AG10803 (cell line): ENCODE measurements around the gene APLP2.
A peak's percentile ranks its signal among the peaks of the same experiment; 100 is the strongest.

Experiments used
- DNase-seq: peaks from one replicate; pipeline ENCODE4 v3.0.0; 2010; ENCODE audit warnings: low read depth
- H3K4me3 ChIP-seq: 2 replicates; pipeline ENCODE4 v1.5.1; 2011; ENCODE audit warnings: mild to moderate bottlenecking, low read length, control low read depth
- TF ChIP-seq, protein P1 (sequence below): conservative IDR thresholded peaks from 2 replicates; pipeline ENCODE4 v1.5.1; 2011; ENCODE audit warnings: mild to moderate bottlenecking, low read length, control low read depth, inconsistent platforms

The APLP2 gene

GRCh38 chr11:130160498-130161155 lies 90.9 kb downstream of the APLP2 start:
- H3K4me3 ChIP-seq, result no peak overlapping the region
- TF ChIP-seq, protein P1, sequence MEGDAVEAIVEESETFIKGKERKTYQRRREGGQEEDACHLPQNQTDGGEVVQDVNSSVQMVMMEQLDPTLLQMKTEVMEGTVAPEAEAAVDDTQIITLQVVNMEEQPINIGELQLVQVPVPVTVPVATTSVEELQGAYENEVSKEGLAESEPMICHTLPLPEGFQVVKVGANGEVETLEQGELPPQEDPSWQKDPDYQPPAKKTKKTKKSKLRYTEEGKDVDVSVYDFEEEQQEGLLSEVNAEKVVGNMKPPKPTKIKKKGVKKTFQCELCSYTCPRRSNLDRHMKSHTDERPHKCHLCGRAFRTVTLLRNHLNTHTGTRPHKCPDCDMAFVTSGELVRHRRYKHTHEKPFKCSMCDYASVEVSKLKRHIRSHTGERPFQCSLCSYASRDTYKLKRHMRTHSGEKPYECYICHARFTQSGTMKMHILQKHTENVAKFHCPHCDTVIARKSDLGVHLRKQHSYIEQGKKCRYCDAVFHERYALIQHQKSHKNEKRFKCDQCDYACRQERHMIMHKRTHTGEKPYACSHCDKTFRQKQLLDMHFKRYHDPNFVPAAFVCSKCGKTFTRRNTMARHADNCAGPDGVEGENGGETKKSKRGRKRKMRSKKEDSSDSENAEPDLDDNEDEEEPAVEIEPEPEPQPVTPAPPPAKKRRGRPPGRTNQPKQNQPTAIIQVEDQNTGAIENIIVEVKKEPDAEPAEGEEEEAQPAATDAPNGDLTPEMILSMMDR, result no peak
- no peak for DNase-seq

DNA sequence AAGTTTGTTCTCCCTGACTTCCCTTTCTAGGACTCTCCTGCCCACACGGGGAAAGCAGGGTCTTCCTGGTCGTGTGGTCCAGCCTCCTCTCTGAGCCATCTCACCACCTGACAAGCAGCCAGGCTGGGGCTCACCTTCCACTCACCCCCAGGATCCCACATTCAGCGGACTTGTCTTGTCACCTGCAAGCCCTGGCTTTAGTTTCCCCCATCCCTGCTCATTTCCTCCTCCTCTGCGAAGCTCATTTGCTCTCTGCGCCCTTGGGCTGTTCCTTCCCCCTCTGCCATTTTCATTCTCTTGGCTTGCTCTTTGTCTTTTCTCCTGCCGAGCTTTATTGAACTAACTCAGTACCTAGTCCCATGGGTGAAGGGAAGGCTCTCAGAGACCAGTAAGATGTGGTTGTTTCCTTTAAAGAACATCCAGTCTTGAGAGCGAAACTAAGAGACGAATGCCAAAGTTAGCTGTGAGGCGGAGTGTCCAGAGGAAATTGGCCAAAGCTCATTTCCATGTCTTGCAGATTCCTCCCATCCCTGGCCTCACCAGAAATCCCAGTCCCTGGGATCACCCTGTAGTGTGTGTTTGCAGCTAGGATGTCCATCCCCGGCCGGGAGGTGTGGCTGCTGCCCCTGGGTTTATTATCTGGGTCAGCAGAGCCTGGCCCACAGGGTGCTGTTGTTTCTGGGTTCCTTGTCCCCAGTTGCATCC lies 91.9 kb downstream of the APLP2 start:
- TF ChIP-seq, protein P1, result no peak
- DNase-seq, result no peak
- no peak overlapping the region for H3K4me3 ChIP-seq

- peak; percentile 42 for DNase-seq
- no peak overlapping the region for H3K4me3 ChIP-seq
- TF ChIP-seq, protein P1, result no peak
Measured at GRCh38 chr11:130162733-130163132, 93.0 kb downstream of the APLP2 start.

DNA sequence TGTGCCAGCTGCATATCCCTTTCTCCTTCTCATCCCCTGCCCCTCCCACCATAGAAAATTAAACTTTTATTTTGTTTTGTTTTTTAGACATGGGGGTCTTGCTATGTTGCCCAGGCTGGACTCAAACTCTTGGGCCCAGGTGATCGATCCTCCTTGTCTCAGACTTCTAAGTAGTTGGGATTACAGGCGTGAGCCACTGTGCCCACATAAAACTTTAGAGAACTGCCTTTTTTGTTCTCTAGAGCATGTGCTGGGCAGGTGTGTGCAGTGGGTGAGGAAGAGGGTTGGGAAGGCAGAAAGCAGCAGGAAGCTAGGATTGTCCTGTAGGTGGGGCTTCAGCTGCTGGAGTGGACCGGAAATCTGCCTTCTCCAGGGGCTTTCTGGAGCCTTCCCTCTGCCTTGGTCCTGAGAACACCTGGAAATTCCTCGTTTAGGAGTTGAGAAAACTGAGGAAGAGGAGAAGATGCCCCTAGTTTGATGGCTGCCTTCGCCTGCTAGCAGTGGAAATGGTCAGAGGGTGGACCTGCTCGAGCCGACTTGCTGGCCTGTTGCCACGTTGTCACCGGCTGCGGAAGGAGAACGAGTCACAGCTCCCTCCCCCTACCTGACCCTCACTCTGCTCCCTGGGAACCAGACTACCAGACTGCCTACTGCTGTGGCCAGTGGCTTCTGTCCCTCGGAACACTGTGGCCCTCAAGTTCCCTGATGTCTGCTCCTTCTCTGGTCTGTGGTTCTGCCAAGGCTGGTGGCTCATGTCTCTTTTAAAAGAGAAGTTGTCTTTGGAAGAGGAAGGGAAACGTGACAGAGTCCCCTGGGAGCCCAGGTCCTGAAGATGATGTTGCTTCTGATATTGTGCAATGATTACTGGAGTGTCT lies 93.9 kb downstream of the APLP2 start:
- TF ChIP-seq, protein P1, result no peak
- H3K4me3 ChIP-seq, result no peak overlapping the region
- DNase-seq, result no peak

DNA sequence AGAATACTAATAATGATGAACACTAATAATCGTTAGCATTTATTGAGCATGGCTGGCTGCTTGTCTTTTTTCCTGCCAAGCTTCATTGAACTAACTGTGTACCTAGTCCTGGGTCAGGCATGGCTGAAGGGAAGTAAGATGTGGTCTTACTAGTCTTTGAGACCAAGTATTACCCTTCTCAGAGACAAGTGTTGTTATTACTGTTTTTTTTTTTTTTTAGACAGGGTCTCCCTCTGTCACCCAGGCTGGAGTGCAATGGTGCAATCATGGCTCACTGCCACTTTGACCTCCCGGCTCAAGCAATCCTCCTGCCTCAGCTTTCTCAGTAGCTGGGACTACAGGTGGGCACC lies 94.5 kb downstream of the APLP2 start:
- TF ChIP-seq, protein P1, result no peak
- DNase-seq, result no peak
- no peak overlapping the region for H3K4me3 ChIP-seq

DNA sequence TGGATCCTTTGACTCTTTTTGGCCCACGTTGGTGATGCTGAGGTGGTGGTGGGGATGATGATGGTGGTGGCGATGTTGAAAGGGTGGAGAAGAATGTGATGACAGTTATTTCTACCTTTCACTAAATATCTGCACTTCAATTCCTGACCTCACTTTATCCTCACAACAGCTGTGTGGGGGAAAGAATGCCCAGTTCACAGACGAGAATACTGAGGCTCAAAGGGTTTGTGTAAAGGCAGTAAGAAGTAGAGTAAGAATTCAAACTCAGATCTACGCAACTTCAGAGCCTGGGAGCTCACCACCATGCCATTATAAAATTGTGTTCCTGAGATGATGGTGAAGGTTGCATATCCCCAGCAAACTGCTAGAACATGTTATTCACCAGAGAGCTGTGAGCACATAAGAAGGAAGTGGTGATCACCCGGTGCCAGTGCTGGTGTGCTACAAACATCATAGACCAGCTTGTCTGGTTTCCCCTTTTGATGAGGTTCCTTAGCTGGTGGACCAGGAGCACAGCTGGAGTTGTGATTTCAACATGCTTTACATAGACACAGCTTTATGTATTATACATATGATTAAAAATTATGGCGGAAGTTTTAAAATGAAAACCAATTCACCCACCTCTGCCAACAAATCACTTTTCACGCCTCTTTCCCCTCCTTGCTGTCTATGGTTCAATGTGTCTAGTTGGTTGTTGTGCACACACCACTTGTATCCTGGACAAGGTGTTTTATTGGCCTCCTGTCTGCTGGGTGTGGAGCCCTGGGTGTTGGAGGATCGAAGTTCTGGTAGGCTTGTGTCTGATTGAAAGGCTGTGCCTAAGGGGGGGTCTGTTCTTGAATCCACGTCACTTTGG lies 96.1 kb downstream of the APLP2 start:
- H3K4me3 ChIP-seq, result no peak overlapping the region
- DNase-seq, result no peak
- TF ChIP-seq, protein P1, result no peak
